Astrocyte (in vitro differentiated cells and primary cell): Measurements from ENCODE around the gene SYTL3. TPM values are rescaled to one million over a fixed set of nuclear protein-coding genes. Genes with fewer than 3 reads are reported as not detected.

Experiments used
- DNase-seq: peaks from one replicate; pipeline ENCODE4 v3.0.0-alpha.2; 2010; ENCODE audit warnings: low read depth
- FAIRE-seq: peaks from 2 replicates; lab custom pipeline; 2011; peaks lifted over from hg19 to GRCh38; lab: Jason Lieb, UNC
- H2AFZ ChIP-seq: 2 replicates; pipeline ENCODE4 v1.6.0; 2012; ENCODE audit warnings: low read depth, low read length, inconsistent platforms
- H3K27ac ChIP-seq: 2 replicates; pipeline ENCODE4 v1.5.1; 2011; ENCODE audit warnings: low read depth, low read length, inconsistent platforms
- H3K27me3 ChIP-seq: 2 replicates; pipeline ENCODE4 v1.6.0; 2011; ENCODE audit warnings: low read length, inconsistent platforms; ENCODE audit not compliant: insufficient read depth
- H3K36me3 ChIP-seq: 2 replicates; pipeline ENCODE4 v1.5.1; 2011; ENCODE audit warnings: low read length, inconsistent platforms; ENCODE audit not compliant: insufficient read depth
- H3K4me1 ChIP-seq: 2 replicates; pipeline ENCODE4 v1.5.1; 2011; ENCODE audit warnings: low read length, inconsistent platforms; ENCODE audit not compliant: insufficient read depth
- H3K4me2 ChIP-seq: 2 replicates; pipeline ENCODE4 v1.6.0; 2012; ENCODE audit warnings: low read length, inconsistent platforms
- H3K4me3 ChIP-seq: 2 replicates; pipeline ENCODE4 v1.5.1; 2011; ENCODE audit warnings: low read depth, mild to moderate bottlenecking, low read length, inconsistent platforms; ENCODE audit not compliant: insufficient read depth
- H3K79me2 ChIP-seq: 2 replicates; pipeline ENCODE4 v1.6.0; 2012; ENCODE audit warnings: mild to moderate bottlenecking, low read length, inconsistent platforms; ENCODE audit not compliant: insufficient read depth
- H3K9ac ChIP-seq: 2 replicates; pipeline ENCODE4 v1.6.0; 2012; ENCODE audit warnings: mild to moderate bottlenecking, low read length, inconsistent platforms
- H3K9me3 ChIP-seq: 2 replicates; pipeline ENCODE4 v1.5.1; 2012; ENCODE audit warnings: low read depth, mild to moderate bottlenecking, low read length, inconsistent platforms; ENCODE audit not compliant: insufficient read depth
- H4K20me1 ChIP-seq: 2 replicates; pipeline ENCODE4 v1.6.0; 2012; ENCODE audit warnings: low read length, inconsistent platforms; ENCODE audit not compliant: insufficient read depth
- H3K27ac Mint-ChIP-seq: one replicate; pipeline ENCODE4 v1.8.0; 2021; ENCODE audit warnings: mild to moderate bottlenecking, mixed read lengths; ENCODE audit not compliant: unreplicated experiment
- H3K27me3 Mint-ChIP-seq: one replicate; pipeline ENCODE4 v1.8.0; 2021; ENCODE audit warnings: low read depth, mixed read lengths; ENCODE audit not compliant: unreplicated experiment
- H3K36me3 Mint-ChIP-seq: one replicate; pipeline ENCODE4 v1.8.0; 2021; ENCODE audit warnings: low read depth, mixed read lengths; ENCODE audit not compliant: unreplicated experiment
- H3K4me1 Mint-ChIP-seq: one replicate; pipeline ENCODE4 v1.8.0; 2021; ENCODE audit warnings: low read depth, mixed read lengths; ENCODE audit not compliant: unreplicated experiment
- H3K4me3 Mint-ChIP-seq: one replicate; pipeline ENCODE4 v1.8.0; 2021; ENCODE audit warnings: mild to moderate bottlenecking, moderate library complexity, mixed read lengths; ENCODE audit not compliant: unreplicated experiment
- H3K9me3 Mint-ChIP-seq: one replicate; pipeline ENCODE4 v1.8.0; 2021; ENCODE audit warnings: mild to moderate bottlenecking, mixed read lengths; ENCODE audit not compliant: unreplicated experiment
- EZH2 ChIP-seq: IDR thresholded peaks from 2 replicates; pipeline ENCODE4 v1.6.1; 2012; ENCODE audit warnings: mild to moderate bottlenecking, low read length, inconsistent platforms; ENCODE audit not compliant: insufficient read depth
- total RNA-seq: library from RNA; stranded (reverse); gene quantifications from 2 replicates; pipeline ENCODE4 v1.2.1, GENCODE V29; 2021
- TF ChIP-seq, protein P1 (sequence below): IDR thresholded peaks from 2 replicates; pipeline ENCODE4 v1.5.1; 2011; ENCODE audit warnings: low read depth, mild to moderate bottlenecking, inconsistent platforms, low read length, moderate library complexity; ENCODE audit not compliant: insufficient read depth

SYTL3 gene
- total RNA-seq, 1 donor from 2014 or later, result 1.2 TPM

GRCh38 chr6:158626360-158627167 is 23.3 kb upstream of the SYTL3 start:
- no peaks in the 10 kb centered on the region for H3K27me3 Mint-ChIP-seq
- no peaks in the 10 kb centered on the region for H3K9me3 ChIP-seq
- H3K36me3 ChIP-seq, result peaks cover 33% of the 10 kb centered on the region
- no peak overlapping the region for H2AFZ ChIP-seq
- no peak overlapping the region for H3K27ac Mint-ChIP-seq
- no peaks in the 10 kb centered on the region for H3K27me3 ChIP-seq
- H3K27ac ChIP-seq, result no peak overlapping the region
- H3K4me1 Mint-ChIP-seq, result peaks cover 15% of the 10 kb centered on the region
- H3K9ac ChIP-seq, result peak overlapping the region; percentile 18
- H3K79me2 ChIP-seq, result peaks cover 3% of the 10 kb centered on the region
- no peak overlapping the region for H3K4me3 ChIP-seq
- peaks cover 9% of the 10 kb centered on the region for H3K4me1 ChIP-seq
- TF ChIP-seq EZH2, result no peak
- TF ChIP-seq, protein P1, sequence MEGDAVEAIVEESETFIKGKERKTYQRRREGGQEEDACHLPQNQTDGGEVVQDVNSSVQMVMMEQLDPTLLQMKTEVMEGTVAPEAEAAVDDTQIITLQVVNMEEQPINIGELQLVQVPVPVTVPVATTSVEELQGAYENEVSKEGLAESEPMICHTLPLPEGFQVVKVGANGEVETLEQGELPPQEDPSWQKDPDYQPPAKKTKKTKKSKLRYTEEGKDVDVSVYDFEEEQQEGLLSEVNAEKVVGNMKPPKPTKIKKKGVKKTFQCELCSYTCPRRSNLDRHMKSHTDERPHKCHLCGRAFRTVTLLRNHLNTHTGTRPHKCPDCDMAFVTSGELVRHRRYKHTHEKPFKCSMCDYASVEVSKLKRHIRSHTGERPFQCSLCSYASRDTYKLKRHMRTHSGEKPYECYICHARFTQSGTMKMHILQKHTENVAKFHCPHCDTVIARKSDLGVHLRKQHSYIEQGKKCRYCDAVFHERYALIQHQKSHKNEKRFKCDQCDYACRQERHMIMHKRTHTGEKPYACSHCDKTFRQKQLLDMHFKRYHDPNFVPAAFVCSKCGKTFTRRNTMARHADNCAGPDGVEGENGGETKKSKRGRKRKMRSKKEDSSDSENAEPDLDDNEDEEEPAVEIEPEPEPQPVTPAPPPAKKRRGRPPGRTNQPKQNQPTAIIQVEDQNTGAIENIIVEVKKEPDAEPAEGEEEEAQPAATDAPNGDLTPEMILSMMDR, result no peak
- H3K9me3 Mint-ChIP-seq, result no peaks in the 10 kb centered on the region
- no peak overlapping the region for H3K4me3 Mint-ChIP-seq
- H3K4me2 ChIP-seq, result no peak overlapping the region
- no peak for FAIRE-seq
- no peak for DNase-seq
- H4K20me1 ChIP-seq, result peaks cover 36% of the 10 kb centered on the region
- peaks cover 32% of the 10 kb centered on the region for H3K36me3 Mint-ChIP-seq

DNA sequence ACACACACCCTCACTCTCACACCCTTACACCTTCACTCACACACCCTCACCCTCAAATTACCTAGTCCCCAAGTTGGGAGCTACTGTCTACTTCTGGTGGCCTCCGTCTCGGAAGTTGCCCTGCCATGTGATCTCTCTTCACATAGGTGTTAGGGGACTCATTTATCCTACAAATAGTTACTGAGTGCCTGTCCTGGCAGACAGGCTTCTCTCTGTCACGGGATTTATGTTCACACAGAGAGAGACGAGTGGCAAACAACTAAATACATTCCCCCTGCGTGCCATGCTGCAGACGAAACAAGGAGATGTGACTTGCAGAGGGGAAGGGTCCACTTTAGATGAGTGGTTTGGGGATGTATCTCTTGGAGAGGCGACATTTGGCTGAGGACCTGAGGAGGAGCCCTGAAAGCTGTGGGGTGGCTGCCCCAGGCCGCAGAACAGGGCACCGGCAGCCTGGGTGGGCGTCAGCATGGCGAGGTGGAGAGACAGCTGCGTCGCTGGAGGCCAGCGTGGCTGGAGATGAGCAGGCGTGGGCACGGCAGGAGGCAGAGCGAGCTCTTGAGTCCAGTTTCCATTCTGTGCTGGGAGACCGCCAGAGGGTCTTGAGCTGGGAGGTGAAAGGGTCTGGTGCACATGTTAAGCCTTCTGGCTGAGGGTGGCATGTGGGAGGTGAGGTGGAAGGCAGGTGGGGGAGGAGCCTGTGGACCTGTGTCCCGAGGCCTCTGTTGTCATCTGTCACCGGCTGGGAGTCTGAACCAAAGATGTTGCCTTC is 22.5 kb upstream of the SYTL3 start:
- Histone ChIP-seq H3K79me2 (peaks cover 3% of the 10 kb centered on the region), H3K9me3 (no peaks in the 10 kb centered on the region), H3K27me3 (no peaks in the 10 kb centered on the region), H3K4me1 (peaks cover 17% of the 10 kb centered on the region), H3K27ac (no peak overlapping the region), H3K4me2 (no peak overlapping the region), H3K36me3 (peaks cover 30% of the 10 kb centered on the region), H4K20me1 (peaks cover 33% of the 10 kb centered on the region), H2AFZ (no peak overlapping the region), H3K4me3 (no peak overlapping the region), H3K9ac (no peak overlapping the region)
- Mint-ChIP-seq H3K36me3 (peaks cover 31% of the 10 kb centered on the region), H3K27me3 (no peaks in the 10 kb centered on the region), H3K4me3 (no peak overlapping the region), H3K4me1 (peaks cover 19% of the 10 kb centered on the region), H3K27ac (peak overlapping the region; percentile 68), H3K9me3 (no peaks in the 10 kb centered on the region)
- DNase-seq, result no peak
- TF ChIP-seq, protein P1, result no peak
- no peak for TF ChIP-seq EZH2
- FAIRE-seq, result no peak

- Mint-ChIP-seq H3K9me3 (no peaks in the 10 kb centered on the region), H3K4me1 (peaks cover 16% of the 10 kb centered on the region), H3K27me3 (no peaks in the 10 kb centered on the region), H3K36me3 (peaks cover 30% of the 10 kb centered on the region), H3K27ac (peak overlapping the region; percentile 68), H3K4me3 (no peak overlapping the region)
- Histone ChIP-seq H3K79me2 (peaks cover 3% of the 10 kb centered on the region), H4K20me1 (peaks cover 28% of the 10 kb centered on the region), H3K27ac (no peak overlapping the region), H3K4me2 (no peak overlapping the region), H3K36me3 (peaks cover 24% of the 10 kb centered on the region), H2AFZ (no peak overlapping the region), H3K9me3 (no peaks in the 10 kb centered on the region), H3K4me3 (no peak overlapping the region), H3K9ac (no peak overlapping the region), H3K27me3 (no peaks in the 10 kb centered on the region), H3K4me1 (peaks cover 19% of the 10 kb centered on the region)
- DNase-seq (no peak), FAIRE-seq (no peak)
- no peak for TF ChIP-seq EZH2
- TF ChIP-seq, protein P1, result no peak
These were observed 22.0 kb upstream of the SYTL3 start for GRCh38 chr6:158627940-158628211.
